HUES6 (cell line): Measurements from ENCODE around the gene LTBP4.
"Not testable (repeated sequence)": the region's sequence is repeated elsewhere in the genome, so short reads cannot be mapped to it uniquely, and the experiment has no call there.

Source experiments
- H3K27ac ChIP-seq: 2 replicates; pipeline ENCODE4 v1.7.0; 2013; ENCODE audit warnings: low read depth, mild to moderate bottlenecking, low read length, inconsistent platforms
- H3K27me3 ChIP-seq: 2 replicates; pipeline ENCODE4 v1.6.1; 2013; ENCODE audit warnings: low read length; ENCODE audit not compliant: control insufficient read depth, insufficient read depth
- H3K36me3 ChIP-seq: 2 replicates; pipeline ENCODE4 v1.6.1; 2013; ENCODE audit warnings: low read length; ENCODE audit not compliant: control insufficient read depth, insufficient read depth
- H3K4me1 ChIP-seq: 2 replicates; pipeline ENCODE4 v1.6.1; 2013; ENCODE audit warnings: low read length; ENCODE audit not compliant: control insufficient read depth, insufficient read depth
- H3K4me3 ChIP-seq: 2 replicates; pipeline ENCODE4 v1.5.1; 2013; ENCODE audit warnings: low read depth, low read length
- H3K9ac ChIP-seq: one replicate; pipeline ENCODE4 v1.6.1; 2013; ENCODE audit warnings: mild to moderate bottlenecking, low read length
- H3K9me3 ChIP-seq: 2 replicates; pipeline ENCODE4 v1.6.1; 2013; ENCODE audit warnings: low read depth, low read length; ENCODE audit not compliant: control insufficient read depth, insufficient read depth

Gene LTBP4

GRCh38 chr19:40638327-40638726 lies 37.2 kb downstream of the LTBP4 start:
- Histone ChIP-seq H3K27me3 (peaks cover 21% of the 10 kb centered on the region), H3K36me3 (no peaks in the 10 kb centered on the region), H3K4me1 (peaks cover 12% of the 10 kb centered on the region; the same call in 1 of the 2 replicates), H3K9ac (no peak overlapping the region), H3K9me3 (no peaks in the 10 kb centered on the region), H3K27ac (no peak overlapping the region), H3K4me3 (no peak overlapping the region)

GRCh38 chr19:40639638-40639982 lies 38.4 kb downstream of the LTBP4 start:
- Histone ChIP-seq H3K4me3 (no peak overlapping the region), H3K27me3 (peaks cover 12% of the 10 kb centered on the region), H3K9me3 (no peaks in the 10 kb centered on the region), H3K4me1 (peaks cover 4% of the 10 kb centered on the region; the same call in 1 of the 2 replicates), H3K36me3 (no peaks in the 10 kb centered on the region), H3K27ac (no peak overlapping the region), H3K9ac (no peak overlapping the region)

- Histone ChIP-seq H3K4me1 (peaks cover 4% of the 10 kb centered on the region; the same call in 1 of the 2 replicates), H3K9ac (no peak overlapping the region), H3K27ac (no peak overlapping the region)
Measured at GRCh38 chr19:40640744-40641143, 39.6 kb downstream of the LTBP4 start.

GRCh38 chr19:40641281-40641680 lies 40.1 kb downstream of the LTBP4 start:
- H3K36me3 ChIP-seq, result no peaks in the 10 kb centered on the region
- H3K9ac ChIP-seq, result no peak overlapping the region
- no peak overlapping the region for H3K4me3 ChIP-seq
- H3K27ac ChIP-seq, result no peak overlapping the region
- peaks cover 4% of the 10 kb centered on the region; the same call in 1 of the 2 replicates for H3K4me1 ChIP-seq
- H3K9me3 ChIP-seq, result no peaks in the 10 kb centered on the region
- no peaks in the 10 kb centered on the region; the same call in 1 of the 2 replicates for H3K27me3 ChIP-seq

More at GRCh38 chr19:40640744-40641143, 39.6 kb downstream of the LTBP4 start:
- Histone ChIP-seq H3K27me3 (peaks cover 5% of the 10 kb centered on the region; the same call in 1 of the 2 replicates), H3K4me3 (no peak overlapping the region), H3K9me3 (no peaks in the 10 kb centered on the region), H3K36me3 (no peaks in the 10 kb centered on the region)

GRCh38 chr19:40642051-40642706 lies 41.0 kb downstream of the LTBP4 start:
- Histone ChIP-seq H3K4me3 (no peak overlapping the region), H3K9ac (no peak overlapping the region), H3K9me3 (no peaks in the 10 kb centered on the region), H3K27ac (no peak overlapping the region), H3K27me3 (no peaks in the 10 kb centered on the region), H3K36me3 (no peaks in the 10 kb centered on the region), H3K4me1 (peaks cover 4% of the 10 kb centered on the region; the same call in 1 of the 2 replicates)

- Histone ChIP-seq H3K27me3 (no peaks in the 10 kb centered on the region), H3K9ac (no peak overlapping the region), H3K9me3 (no peaks in the 10 kb centered on the region), H3K36me3 (no peaks in the 10 kb centered on the region), H3K4me3 (no peak overlapping the region), H3K4me1 (peaks cover 4% of the 10 kb centered on the region; the same call in 1 of the 2 replicates), H3K27ac (no peak overlapping the region)
Measured at GRCh38 chr19:40642757-40643305, 41.7 kb downstream of the LTBP4 start.

GRCh38 chr19:40646743-40647254 lies 45.6 kb downstream of the LTBP4 start:
- H3K4me1 ChIP-seq, result no peaks in the 10 kb centered on the region
- H3K36me3 ChIP-seq, result no peaks in the 10 kb centered on the region
- H3K27ac ChIP-seq, result no peak overlapping the region
- no peak overlapping the region for H3K9ac ChIP-seq
- H3K4me3 ChIP-seq, result no peak overlapping the region
- no peaks in the 10 kb centered on the region for H3K27me3 ChIP-seq
- no peaks in the 10 kb centered on the region for H3K9me3 ChIP-seq

- H3K27me3 ChIP-seq, H3K4me3 ChIP-seq, H3K9me3 ChIP-seq, H3K36me3 ChIP-seq, H3K9ac ChIP-seq, H3K27ac ChIP-seq, H3K4me1 ChIP-seq: not testable (repeated sequence)
Measured at GRCh38 chr19:40649903-40650675, 48.9 kb downstream of the LTBP4 start.

GRCh38 chr19:40650749-40651305 lies 49.7 kb downstream of the LTBP4 start:
- Histone ChIP-seq H3K4me3 (no peak overlapping the region), H3K9me3 (no peaks in the 10 kb centered on the region), H3K36me3 (no peaks in the 10 kb centered on the region), H3K4me1 (no peaks in the 10 kb centered on the region), H3K27me3 (no peaks in the 10 kb centered on the region), H3K27ac (no peak overlapping the region), H3K9ac (no peak overlapping the region)

- H3K9me3 ChIP-seq, H3K36me3 ChIP-seq, H3K4me3 ChIP-seq, H3K4me1 ChIP-seq, H3K27ac ChIP-seq, H3K9ac ChIP-seq, H3K27me3 ChIP-seq: not testable (repeated sequence)
Measured at GRCh38 chr19:40652303-40652702, 51.1 kb downstream of the LTBP4 start.

- not testable (repeated sequence) for H3K27me3 ChIP-seq, H3K27ac ChIP-seq, H3K4me3 ChIP-seq, H3K36me3 ChIP-seq, H3K4me1 ChIP-seq, H3K9ac ChIP-seq, H3K9me3 ChIP-seq
Measured at GRCh38 chr19:40655684-40656083, 54.5 kb downstream of the LTBP4 start.
